Upper lobe of left lung (tissue), 4 donors: ENCODE measurements around the gene RABEP1.

ENCODE experiments used
- EP300 ChIP-seq, 4 donors: sonication (generic); formaldehyde crosslinking; IDR thresholded peaks; one replicate each; pipeline ENCODE4 v1.5.1; 2017; ENCODE audit warnings: antibody characterized with exemption in 4 of 4, control low read depth in 2 of 4
- POLR2A ChIP-seq, 4 donors: fragments of 450-650 bp; IDR thresholded peaks; one replicate each; pipeline ENCODE4 v1.5.1; 2016 to 2017; ENCODE audit warnings: antibody characterized with exemption in 4 of 4, mild to moderate bottlenecking in 2 of 4
- TF ChIP-seq, protein P1 (sequence below), 6 experiments: fragments of 450-650 bp in 4 of 6; fragments of 200-600 bp in 2 of 6; sonication (generic) in 2 of 6; IDR thresholded peaks; one replicate each; pipeline ENCODE4 v1.5.1; 2016 to 2019; ENCODE audit warnings: antibody characterized with exemption in 6 of 6

DNA sequence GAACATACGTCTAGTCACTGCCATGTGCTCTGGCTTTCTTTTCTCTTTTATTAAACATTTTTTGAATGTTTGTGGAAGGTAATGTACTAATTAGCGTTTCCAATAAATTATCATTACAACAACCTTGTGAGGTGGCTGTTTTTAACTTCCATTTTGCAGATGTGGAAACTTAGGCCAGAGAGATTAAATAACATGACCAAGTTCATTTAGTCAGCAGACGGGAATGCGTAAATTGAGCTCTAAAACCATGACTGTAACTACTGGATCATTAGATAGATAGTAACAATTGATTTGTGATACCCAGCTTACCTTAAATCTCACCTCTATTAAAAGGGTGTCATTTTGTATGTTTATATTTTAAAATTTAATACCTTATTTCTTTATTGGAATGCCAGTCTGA is 49.4 kb downstream of the RABEP1 start:
- TF ChIP-seq, protein P1, sequence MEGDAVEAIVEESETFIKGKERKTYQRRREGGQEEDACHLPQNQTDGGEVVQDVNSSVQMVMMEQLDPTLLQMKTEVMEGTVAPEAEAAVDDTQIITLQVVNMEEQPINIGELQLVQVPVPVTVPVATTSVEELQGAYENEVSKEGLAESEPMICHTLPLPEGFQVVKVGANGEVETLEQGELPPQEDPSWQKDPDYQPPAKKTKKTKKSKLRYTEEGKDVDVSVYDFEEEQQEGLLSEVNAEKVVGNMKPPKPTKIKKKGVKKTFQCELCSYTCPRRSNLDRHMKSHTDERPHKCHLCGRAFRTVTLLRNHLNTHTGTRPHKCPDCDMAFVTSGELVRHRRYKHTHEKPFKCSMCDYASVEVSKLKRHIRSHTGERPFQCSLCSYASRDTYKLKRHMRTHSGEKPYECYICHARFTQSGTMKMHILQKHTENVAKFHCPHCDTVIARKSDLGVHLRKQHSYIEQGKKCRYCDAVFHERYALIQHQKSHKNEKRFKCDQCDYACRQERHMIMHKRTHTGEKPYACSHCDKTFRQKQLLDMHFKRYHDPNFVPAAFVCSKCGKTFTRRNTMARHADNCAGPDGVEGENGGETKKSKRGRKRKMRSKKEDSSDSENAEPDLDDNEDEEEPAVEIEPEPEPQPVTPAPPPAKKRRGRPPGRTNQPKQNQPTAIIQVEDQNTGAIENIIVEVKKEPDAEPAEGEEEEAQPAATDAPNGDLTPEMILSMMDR (IDR thresholded peaks at IDR 0.05) = no peak
- TF ChIP-seq POLR2A (IDR thresholded peaks at IDR 0.05) (no peak), EP300 (IDR thresholded peaks at IDR 0.05) (no peak)
